ENCODE results near the gene PTDSS2.

PTDSS2 gene

GRCh38 chr11:453564-453963 lies 3.5 kb downstream of the PTDSS2 start:
- TF ChIP-seq, protein P1, sequence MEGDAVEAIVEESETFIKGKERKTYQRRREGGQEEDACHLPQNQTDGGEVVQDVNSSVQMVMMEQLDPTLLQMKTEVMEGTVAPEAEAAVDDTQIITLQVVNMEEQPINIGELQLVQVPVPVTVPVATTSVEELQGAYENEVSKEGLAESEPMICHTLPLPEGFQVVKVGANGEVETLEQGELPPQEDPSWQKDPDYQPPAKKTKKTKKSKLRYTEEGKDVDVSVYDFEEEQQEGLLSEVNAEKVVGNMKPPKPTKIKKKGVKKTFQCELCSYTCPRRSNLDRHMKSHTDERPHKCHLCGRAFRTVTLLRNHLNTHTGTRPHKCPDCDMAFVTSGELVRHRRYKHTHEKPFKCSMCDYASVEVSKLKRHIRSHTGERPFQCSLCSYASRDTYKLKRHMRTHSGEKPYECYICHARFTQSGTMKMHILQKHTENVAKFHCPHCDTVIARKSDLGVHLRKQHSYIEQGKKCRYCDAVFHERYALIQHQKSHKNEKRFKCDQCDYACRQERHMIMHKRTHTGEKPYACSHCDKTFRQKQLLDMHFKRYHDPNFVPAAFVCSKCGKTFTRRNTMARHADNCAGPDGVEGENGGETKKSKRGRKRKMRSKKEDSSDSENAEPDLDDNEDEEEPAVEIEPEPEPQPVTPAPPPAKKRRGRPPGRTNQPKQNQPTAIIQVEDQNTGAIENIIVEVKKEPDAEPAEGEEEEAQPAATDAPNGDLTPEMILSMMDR (IDR thresholded peaks at IDR 0.05): no peak
- Histone ChIP-seq H3K27ac (no peak overlapping the region), H3K4me3 (no peak overlapping the region)
- DNase-seq (ENCODE audit: low spot score): no peak

- no peak for DNase-seq (ENCODE audit: low spot score)
- TF ChIP-seq, protein P1 (IDR thresholded peaks at IDR 0.05): no peak
- Histone ChIP-seq H3K4me3 (no peak overlapping the region), H3K27ac (no peak overlapping the region)
Measured at GRCh38 chr11:454043-454442, 4.0 kb downstream of the PTDSS2 start.

DNA sequence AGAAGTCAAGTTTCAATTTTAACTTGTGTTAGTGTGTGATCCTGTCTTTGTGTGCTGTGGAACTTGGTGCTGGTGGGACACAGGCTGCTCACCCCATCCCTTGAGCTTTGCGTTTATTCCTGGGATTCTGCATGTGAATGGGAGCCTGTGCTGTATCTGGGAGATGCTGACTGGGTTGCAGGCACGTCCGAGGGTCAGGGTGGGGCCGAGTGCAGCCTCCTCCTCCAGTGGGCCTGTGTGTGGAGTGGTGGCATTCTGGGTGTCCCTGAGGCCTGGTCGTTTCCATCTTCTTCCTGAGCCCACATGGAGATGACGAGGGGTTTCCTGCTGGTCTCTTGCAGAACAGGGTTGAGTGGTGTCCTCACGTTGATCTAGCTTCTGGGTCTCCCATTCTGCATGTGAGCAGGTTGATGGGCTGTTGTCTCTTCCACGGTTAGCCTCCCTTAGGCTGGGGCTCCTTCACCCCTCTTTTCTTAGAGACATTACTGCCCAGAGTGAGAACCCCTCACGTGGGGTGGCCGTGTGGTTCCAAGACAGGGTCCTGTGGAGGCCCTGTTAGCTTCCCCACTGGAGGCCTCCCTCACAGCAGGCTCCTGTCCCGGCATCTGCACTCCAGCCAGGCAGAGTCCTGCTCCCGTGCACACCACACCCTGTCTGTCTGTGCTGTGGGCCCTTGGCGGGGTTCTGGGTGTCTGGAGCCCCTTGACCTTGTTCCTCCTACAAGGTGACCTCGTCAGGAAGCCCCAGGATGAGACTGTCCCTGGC lies 4.9 kb downstream of the PTDSS2 start:
- Histone ChIP-seq H3K27ac (no peak overlapping the region), H3K4me3 (no peak overlapping the region)
- TF ChIP-seq, protein P1 (IDR thresholded peaks at IDR 0.05): no peak
- no peak for DNase-seq (ENCODE audit: low spot score)

DNA sequence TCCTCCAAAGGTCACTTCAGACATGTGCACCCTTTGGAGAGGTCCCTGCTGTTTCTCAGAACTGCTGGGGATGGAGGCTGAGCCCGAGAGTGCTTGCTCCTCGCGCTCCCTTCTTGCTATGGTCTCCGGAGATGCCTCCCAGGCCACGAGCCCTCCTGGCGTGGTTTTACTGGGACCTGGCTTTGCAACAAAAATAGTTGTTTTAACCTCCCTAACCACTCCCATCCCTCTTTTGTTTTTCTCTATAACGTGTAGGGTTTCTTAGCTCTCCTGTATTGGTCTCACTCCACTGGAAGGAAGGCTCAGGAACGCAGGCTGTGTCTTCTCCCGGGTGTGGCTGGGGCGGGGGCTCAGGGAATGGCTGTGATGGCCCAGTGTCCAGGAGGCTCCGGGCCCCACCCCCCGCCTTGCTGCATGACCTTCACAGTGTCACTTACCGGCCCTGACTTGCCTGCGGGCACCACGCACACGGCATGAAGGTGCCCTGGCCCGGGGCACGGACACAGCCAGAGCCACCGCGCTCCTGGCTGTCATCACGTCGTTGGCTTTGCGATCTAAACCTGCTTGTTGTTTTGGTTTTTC lies 5.6 kb downstream of the PTDSS2 start:
- no peak for DNase-seq (ENCODE audit: low spot score)
- TF ChIP-seq, protein P1 (IDR thresholded peaks at IDR 0.05): no peak

GRCh38 chr11:456533-456932 lies 6.5 kb downstream of the PTDSS2 start:
- no peak for DNase-seq (ENCODE audit: low spot score)
- TF ChIP-seq, protein P1 (IDR thresholded peaks at IDR 0.05): no peak
- no peak overlapping the region for H3K4me3 ChIP-seq
- no peak overlapping the region for H3K27ac ChIP-seq

More for the DNA sequence above, 5.6 kb downstream of the PTDSS2 start:
- Histone ChIP-seq H3K27ac (no peak overlapping the region), H3K4me3 (no peak overlapping the region)

DNA sequence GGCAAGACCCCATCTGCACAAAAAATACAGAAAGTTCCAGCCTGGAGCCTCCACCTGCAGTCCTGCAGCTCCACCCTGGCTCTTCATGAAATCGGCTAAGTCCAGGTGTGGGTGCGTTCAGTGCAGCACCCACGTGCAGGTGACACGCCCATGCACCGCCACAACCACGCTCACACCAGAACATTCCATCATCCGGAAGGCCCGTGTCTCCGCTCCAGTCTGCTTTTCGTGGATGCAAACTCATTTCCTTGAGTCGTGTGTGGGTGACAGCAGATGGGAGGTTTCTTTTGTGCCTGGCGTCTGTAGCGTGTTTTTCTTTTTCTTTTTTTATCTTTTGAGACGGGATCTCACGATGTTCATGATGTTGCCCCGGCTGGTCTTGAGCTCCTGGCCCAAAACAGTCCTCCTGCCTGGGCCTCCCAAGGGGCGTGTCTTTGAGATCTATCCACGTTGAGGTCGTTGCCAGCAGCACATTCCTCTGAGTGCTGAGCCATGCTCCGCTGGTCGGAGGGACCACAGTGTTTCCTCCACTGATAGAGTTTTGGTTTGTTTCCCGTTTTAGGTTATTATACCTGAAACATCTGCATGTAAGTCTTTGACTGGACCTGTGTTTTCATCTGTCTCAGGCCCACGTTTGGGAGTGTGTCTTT lies 7.2 kb downstream of the PTDSS2 start:
- DNase-seq (ENCODE audit: low spot score): no peak
- H3K27ac ChIP-seq: no peak overlapping the region
- no peak overlapping the region for H3K4me3 ChIP-seq
- TF ChIP-seq, protein P1 (IDR thresholded peaks at IDR 0.05): no peak

Measured in coronary artery (tissue), 2 donors.